ENCODE results near the gene SLC27A2. TPM values are rescaled to one million over a fixed set of nuclear protein-coding genes. Genes with fewer than 3 reads are reported as not detected.

Gene SLC27A2
- total and polyA plus RNA-seq, 10 of the 15 experiments (the other 5 are each of a cell fraction or from before 2014, with no cell fraction given), result 0.22 to 1.2 (median 0.69) TPM; not detected in 1

DNA sequence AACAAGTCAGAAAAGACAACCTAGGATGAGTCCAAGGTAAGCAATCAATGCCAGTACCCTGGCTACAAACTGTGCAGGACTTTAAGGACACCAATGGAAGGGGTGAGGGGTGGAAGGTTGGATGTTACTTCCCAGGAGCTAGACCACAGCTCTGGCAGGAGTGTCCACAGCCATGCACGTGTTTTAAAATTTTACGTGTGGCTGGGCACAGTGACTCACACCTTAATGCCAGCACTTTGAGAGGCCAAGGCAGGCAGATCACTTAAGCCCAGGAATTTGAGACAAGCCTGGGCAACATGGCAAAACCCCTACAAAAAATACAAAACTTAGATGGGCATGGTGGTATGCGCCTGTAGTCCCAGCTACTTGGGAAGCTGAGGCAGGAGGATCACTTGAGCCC, 98.3 kb downstream of the SLC27A2 start:
- ChIA-PET POLR2A (no interaction called here), SMC1A (ENCODE audit: uncharacterized antibody, unreplicated experiment) (no interaction called here), RAD21 (ENCODE audit: unreplicated experiment) (no interaction called here), CTCF (no interaction called here)
- Histone ChIP-seq H2AFZ (ENCODE audit: control insufficient read depth, low read depth, low read length) (no peak overlapping the region), H3K9me3 (replicated peaks; ENCODE audit: control insufficient read depth, insufficient read depth, low read length) (no peaks in the 10 kb centered on the region), H3K36me3 (ENCODE audit: control insufficient read depth in 2 of 2, insufficient read depth in 2 of 2, low read length in 1 of 2) (no peaks in the 10 kb centered on the region; a peak in 2 of 4 replicates), H3K4me3 (no peak overlapping the region), H4K20me1 (ENCODE audit: control insufficient read depth, insufficient read depth) (no peaks in the 10 kb centered on the region), H3K27ac (ENCODE audit: control insufficient read depth, insufficient read depth) (no peak overlapping the region), H3K9ac (ENCODE audit: control insufficient read depth, insufficient read depth, low read length) (no peak overlapping the region), H3K4me2 (ENCODE audit: control insufficient read depth, insufficient read depth) (no peak overlapping the region), H3K79me2 (ENCODE audit: control insufficient read depth, insufficient read depth, low read length) (no peaks in the 10 kb centered on the region), H3K27me3 (replicated peaks in 1 of 2; ENCODE audit: control insufficient read depth in 2 of 2, insufficient read depth in 2 of 2, low read length in 1 of 2) (no peaks in the 10 kb centered on the region), H3K4me1 (ENCODE audit: control insufficient read depth, insufficient read depth, low read length) (no peaks in the 10 kb centered on the region)
- DNase-seq (ENCODE audit: low read depth, low spot score), result no peak
- ATAC-seq, result no peak
- FAIRE-seq, result no peak
- in situ Hi-C loops (cut with MboI) (no loop called here), intact Hi-C loops (cut with micrococcal nuclease; ENCODE audit: unreplicated experiment) (no loop called here)
- BruUV-seq (replicated peaks), result no TSS peak
- TF ChIP-seq, protein P1, sequence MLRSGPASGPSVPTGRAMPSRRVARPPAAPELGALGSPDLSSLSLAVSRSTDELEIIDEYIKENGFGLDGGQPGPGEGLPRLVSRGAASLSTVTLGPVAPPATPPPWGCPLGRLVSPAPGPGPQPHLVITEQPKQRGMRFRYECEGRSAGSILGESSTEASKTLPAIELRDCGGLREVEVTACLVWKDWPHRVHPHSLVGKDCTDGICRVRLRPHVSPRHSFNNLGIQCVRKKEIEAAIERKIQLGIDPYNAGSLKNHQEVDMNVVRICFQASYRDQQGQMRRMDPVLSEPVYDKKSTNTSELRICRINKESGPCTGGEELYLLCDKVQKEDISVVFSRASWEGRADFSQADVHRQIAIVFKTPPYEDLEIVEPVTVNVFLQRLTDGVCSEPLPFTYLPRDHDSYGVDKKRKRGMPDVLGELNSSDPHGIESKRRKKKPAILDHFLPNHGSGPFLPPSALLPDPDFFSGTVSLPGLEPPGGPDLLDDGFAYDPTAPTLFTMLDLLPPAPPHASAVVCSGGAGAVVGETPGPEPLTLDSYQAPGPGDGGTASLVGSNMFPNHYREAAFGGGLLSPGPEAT (IDR thresholded peaks at IDR 0.05; ENCODE audit: low read depth), result no peak
- TF ChIP-seq NR2F1 (conservative IDR thresholded peaks at IDR 0.05) (no peak), PAX8 (IDR thresholded peaks at IDR 0.05) (no peak)
- 100% methylated on average over 3 of the region's 3 CpGs for WGBS (ENCODE audit: insufficient coverage, insufficient replicate concordance, low lambda C conversion rate, missing lambda C conversion rate)

DNA sequence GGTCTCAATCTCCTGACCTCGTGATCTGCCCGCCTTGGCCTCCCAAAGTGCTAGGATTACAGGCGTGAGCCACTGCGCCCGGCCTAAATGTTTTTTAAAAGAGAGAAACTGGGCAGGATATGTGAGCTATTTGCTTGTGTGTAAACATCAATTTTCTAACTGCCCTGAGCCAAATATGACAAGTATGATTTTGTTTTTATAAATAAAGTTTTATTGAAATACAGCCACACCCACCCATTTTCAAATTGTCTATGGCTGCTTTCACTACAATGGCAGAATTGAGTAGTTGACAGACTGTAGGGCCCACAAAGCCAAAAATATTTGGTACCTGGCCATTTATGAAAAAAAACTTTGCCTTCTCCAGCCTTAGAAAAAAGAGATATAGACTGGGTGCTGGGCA, 99.4 kb downstream of the SLC27A2 start:
- no peak for FAIRE-seq
- in situ Hi-C loops (cut with MboI) (no loop called here), intact Hi-C loops (cut with micrococcal nuclease; ENCODE audit: unreplicated experiment) (no loop called here)
- RAD21 ChIA-PET (ENCODE audit: unreplicated experiment), result no interaction called here
- no peak overlapping the region for H3K4me3 ChIP-seq
- no peaks in the 10 kb centered on the region for H3K4me1 ChIP-seq (ENCODE audit: control insufficient read depth, insufficient read depth, low read length)
- TF ChIP-seq EP300 (IDR thresholded peaks at IDR 0.05; ENCODE audit: borderline replicate concordance in 1 of 2, control insufficient read depth in 1 of 2, low read depth in 2 of 2, low read length in 2 of 2) (no peak), CREB1 (IDR thresholded peaks at IDR 0.05; ENCODE audit: low read depth) (no peak), LARP7 (IDR thresholded peaks at IDR 0.05) (no peak), ZBTB40 (IDR thresholded peaks at IDR 0.05; ENCODE audit: borderline replicate concordance) (peak; percentile 83)
- CTCF ChIA-PET, result no interaction called here
- SMC1A ChIA-PET (ENCODE audit: uncharacterized antibody, unreplicated experiment), result no interaction called here
- H3K4me2 ChIP-seq (ENCODE audit: control insufficient read depth, insufficient read depth), result no peak overlapping the region
- H2AFZ ChIP-seq (ENCODE audit: control insufficient read depth, low read depth, low read length), result no peak overlapping the region
- H3K79me2 ChIP-seq (ENCODE audit: control insufficient read depth, insufficient read depth, low read length), result no peaks in the 10 kb centered on the region
- POLR2A ChIA-PET, result no interaction called here
- H3K27me3 ChIP-seq (replicated peaks in 1 of 2; ENCODE audit: control insufficient read depth in 2 of 2, insufficient read depth in 2 of 2, low read length in 1 of 2), result no peaks in the 10 kb centered on the region
- H3K9me3 ChIP-seq (replicated peaks; ENCODE audit: control insufficient read depth, insufficient read depth, low read length), result no peaks in the 10 kb centered on the region
- no peaks in the 10 kb centered on the region for H4K20me1 ChIP-seq (ENCODE audit: control insufficient read depth, insufficient read depth)
- no peaks in the 10 kb centered on the region; a peak in 2 of 4 replicates for H3K36me3 ChIP-seq (ENCODE audit: control insufficient read depth in 2 of 2, insufficient read depth in 2 of 2, low read length in 1 of 2)
- 98% methylated on average over 5 of the region's 5 CpGs for WGBS (ENCODE audit: insufficient coverage, insufficient replicate concordance, low lambda C conversion rate, missing lambda C conversion rate)
- DNase-seq (ENCODE audit: low read depth, low spot score), result no peak
- H3K27ac ChIP-seq (ENCODE audit: control insufficient read depth, insufficient read depth), result no peak overlapping the region
- no TSS peak for BruUV-seq (replicated peaks)
- H3K9ac ChIP-seq (ENCODE audit: control insufficient read depth, insufficient read depth, low read length), result no peak overlapping the region
- no peak for ATAC-seq

All from GM12878 (cell line).